IMR-90 (cell line): Measurements from ENCODE around the gene RPS6KA4. TPM values are rescaled to one million over a fixed set of nuclear protein-coding genes. Genes with fewer than 3 reads are reported as not detected.
A peak's percentile ranks its signal among the peaks of the same experiment; 100 is the strongest.

Experiments used
- ATAC-seq: fragments of 200-7000 bp; cut with Tn5 transposase; 2 replicates; pipeline ENCODE4 v1.9.1; 2020; ENCODE audit warnings: low read depth, mild to moderate bottlenecking, moderate library complexity
- BruUV-seq: library from RNA; stranded (reverse); fragments of 400-500 nt; replicated peaks from 2 replicates; lab custom pipeline; 2021; lab: Mats Ljungman, UMichigan
- CTCF ChIA-PET: fragments of 300-600 bp; formaldehyde crosslinking; extraction: SDS; loops from one replicate; lab custom pipeline; 2021; ENCODE audit warnings: antibody characterized with exemption; lab: Yijun Ruan, JAX
- POLR2A ChIA-PET: fragments of 300-600 bp; sonication (Branson Sonifier 250); formaldehyde crosslinking; loops from one replicate; lab custom pipeline; 2022; ENCODE audit warnings: antibody characterized with exemption; ENCODE audit not compliant: unreplicated experiment; lab: Charles Lee
- DNase-seq: peaks from one replicate; pipeline ENCODE4 v3.0.0; 2013
- H2AFZ ChIP-seq: replicated peaks from 2 replicates; pipeline ENCODE3; 2013; ENCODE audit warnings: low read length, mild to moderate bottlenecking; ENCODE audit not compliant: poor library complexity
- H2AK5ac ChIP-seq: 2 replicates; pipeline ENCODE4 v1.6.1; 2013; ENCODE audit warnings: low read depth, low read length, inconsistent platforms
- H2AK9ac ChIP-seq: replicated peaks from 2 replicates; pipeline ENCODE3; 2013; ENCODE audit warnings: mild to moderate bottlenecking, low read depth, low read length, moderate library complexity; ENCODE audit not compliant: poor library complexity
- H2BK120ac ChIP-seq: 2 replicates; pipeline ENCODE4 v1.6.1; 2013; ENCODE audit warnings: low read depth, low read length, inconsistent platforms
- H2BK15ac ChIP-seq: 3 replicates; pipeline ENCODE4 v1.6.1; 2013; ENCODE audit warnings: low read depth, low read length, inconsistent platforms
- H2BK20ac ChIP-seq: 2 replicates; pipeline ENCODE4 v1.6.1; 2013; ENCODE audit warnings: low read depth, mild to moderate bottlenecking, inconsistent platforms, low read length, moderate library complexity
- H2BK5ac ChIP-seq: 2 replicates; pipeline ENCODE4 v1.6.1; 2013; ENCODE audit warnings: mild to moderate bottlenecking, low read depth, low read length, inconsistent platforms; ENCODE audit not compliant: poor library complexity, severe bottlenecking
- H3K14ac ChIP-seq: replicated peaks from 2 replicates; pipeline ENCODE4 v1.6.1; 2013; ENCODE audit warnings: low read depth, low read length, inconsistent platforms
- H3K18ac ChIP-seq: 2 replicates; pipeline ENCODE4 v1.6.1; 2013; ENCODE audit warnings: low read depth, low read length, control low read depth
- H3K23ac ChIP-seq: 2 replicates; pipeline ENCODE4 v1.6.1; 2013; ENCODE audit warnings: low read depth, low read length, inconsistent platforms
- H3K27ac ChIP-seq: 2 replicates; pipeline ENCODE4 v1.5.1; 2013; ENCODE audit warnings: mild to moderate bottlenecking, control low read depth, low read length; ENCODE audit not compliant: insufficient read depth
- H3K27me3 ChIP-seq: 2 replicates; pipeline ENCODE4 v1.6.1; 2013; ENCODE audit warnings: low read length; ENCODE audit not compliant: control insufficient read depth, insufficient read depth
- H3K36me3 ChIP-seq: 2 replicates; pipeline ENCODE4 v1.6.1; 2013; ENCODE audit warnings: low read length, mixed read lengths; ENCODE audit not compliant: control insufficient read depth, insufficient read depth
- H3K4ac ChIP-seq: 2 replicates; pipeline ENCODE4 v1.6.1; 2013; ENCODE audit warnings: low read depth, low read length, inconsistent platforms
- H3K4me1 ChIP-seq: 2 replicates; pipeline ENCODE4 v1.6.1; 2013; ENCODE audit warnings: low read length, mixed read lengths; ENCODE audit not compliant: control insufficient read depth, insufficient read depth
- H3K4me2 ChIP-seq: 2 replicates; pipeline ENCODE4 v1.6.1; 2013; ENCODE audit warnings: low read depth, mild to moderate bottlenecking, control low read depth, low read length, moderate library complexity
- H3K4me3 ChIP-seq: 2 replicates; pipeline ENCODE4 v1.5.1; 2013; ENCODE audit warnings: low read depth, mild to moderate bottlenecking, control low read depth, low read length, moderate library complexity; ENCODE audit not compliant: insufficient read depth
- H3K56ac ChIP-seq: 2 replicates; pipeline ENCODE4 v1.6.1; 2013; ENCODE audit warnings: low read length, inconsistent platforms; ENCODE audit not compliant: insufficient read depth; ENCODE audit errors: extremely low read depth
- H3K79me1 ChIP-seq, 2 experiments: 2 replicates each; pipeline ENCODE4 v1.6.1; 2013; ENCODE audit warnings: low read length in 2 of 2, inconsistent platforms in 1 of 2, low read depth in 1 of 2
- H3K9ac ChIP-seq: 2 replicates; pipeline ENCODE4 v1.6.1; 2013; ENCODE audit warnings: low read depth, low read length, control low read depth
- H3K9me1 ChIP-seq: 2 replicates; pipeline ENCODE4 v1.6.1; 2013; ENCODE audit warnings: low read length, inconsistent platforms; ENCODE audit not compliant: insufficient read depth
- H3K9me3 ChIP-seq: 2 replicates; pipeline ENCODE4 v1.6.1; 2013; ENCODE audit warnings: low read length; ENCODE audit not compliant: control insufficient read depth, insufficient read depth
- H4K20me1 ChIP-seq: 2 replicates; pipeline ENCODE4 v1.6.1; 2013; ENCODE audit warnings: low read length, inconsistent platforms; ENCODE audit not compliant: insufficient read depth
- H4K5ac ChIP-seq: 2 replicates; pipeline ENCODE4 v1.6.1; 2013; ENCODE audit warnings: mild to moderate bottlenecking, low read depth, low read length, control low read depth
- H4K8ac ChIP-seq, 2 experiments: 2 replicates each; pipeline ENCODE4 v1.6.1; 2013; ENCODE audit warnings: low read depth in 2 of 2, low read length in 2 of 2, control low read depth in 1 of 2, inconsistent platforms in 1 of 2
- H4K91ac ChIP-seq: 2 replicates; pipeline ENCODE4 v1.6.1; 2013; ENCODE audit warnings: low read depth, low read length, inconsistent platforms; ENCODE audit not compliant: insufficient read depth
- BHLHE40 ChIP-seq: fragments of 150-350 bp; IDR thresholded peaks from 2 replicates; pipeline ENCODE4 v1.6.1; 2016; ENCODE audit warnings: mild to moderate bottlenecking, low read depth, low read length
- CEBPB ChIP-seq: IDR thresholded peaks from 2 replicates; pipeline ENCODE4 v1.6.1; 2012; ENCODE audit warnings: low read depth, low read length, improper control_type of control experiment
- CHD1 ChIP-seq: IDR thresholded peaks from 2 replicates; pipeline ENCODE4 v1.6.1; 2012; ENCODE audit warnings: low read depth, low read length, improper control_type of control experiment
- ELK1 ChIP-seq: fragments of 150-350 bp; IDR thresholded peaks from 2 replicates; pipeline ENCODE4 v1.6.1; 2016; ENCODE audit warnings: low read depth, mild to moderate bottlenecking, low read length, moderate library complexity, borderline replicate concordance
- FOS ChIP-seq: fragments of 150-350 bp; IDR thresholded peaks from 2 replicates; pipeline ENCODE4 v1.6.1; 2016; ENCODE audit warnings: low read depth, low read length
- MAFK ChIP-seq: IDR thresholded peaks from 2 replicates; pipeline ENCODE4 v1.6.1; 2012; ENCODE audit warnings: low read depth, low read length, improper control_type of control experiment
- MAZ ChIP-seq: IDR thresholded peaks from 2 replicates; pipeline ENCODE4 v1.6.1; 2012; ENCODE audit warnings: low read depth, mild to moderate bottlenecking, low read length, improper control_type of control experiment, moderate library complexity, borderline replicate concordance
- MXI1 ChIP-seq: IDR thresholded peaks from 2 replicates; pipeline ENCODE4 v1.6.1; 2012; ENCODE audit warnings: low read depth, mild to moderate bottlenecking, low read length, moderate library complexity, borderline replicate concordance
- NFE2L2 ChIP-seq: fragments of 150-350 bp; IDR thresholded peaks from 2 replicates; pipeline ENCODE4 v1.6.1; 2016; ENCODE audit warnings: low read depth, mild to moderate bottlenecking, low read length
- POLR2A ChIP-seq: IDR thresholded peaks from 2 replicates; pipeline ENCODE4 v1.6.1; 2012; ENCODE audit warnings: mild to moderate bottlenecking, low read depth, low read length
- RAD21 ChIP-seq: IDR thresholded peaks from 2 replicates; pipeline ENCODE4 v1.6.1; 2012; ENCODE audit warnings: low read length, improper control_type of control experiment
- SMC3 ChIP-seq: fragments of 150-350 bp; IDR thresholded peaks from 2 replicates; pipeline ENCODE4 v1.6.1; 2016; ENCODE audit warnings: low read depth, mild to moderate bottlenecking, antibody characterized with exemption, low read length, moderate library complexity
- WGBS, 2 experiments: methylation state at CpG; one replicate each; pipeline versions ENCODE4 v1.1.5 to v1.1.7; 2013; ENCODE audit warnings: missing lambda C conversion rate in 2 of 2; ENCODE audit not compliant: insufficient read length in 1 of 2; ENCODE audit errors: extremely low coverage in 2 of 2; 5-methylcytosine and 5-hydroxymethylcytosine counted together
- dilution Hi-C: fragments of 300-500 bp; cut with HindIII; formaldehyde crosslinking; loops from one replicate; pipeline ENCODE4 v1.14.3; 2018; ENCODE audit warnings: low sequenced_read_pairs; ENCODE audit not compliant: unreplicated experiment
- in situ Hi-C: fragments of 300-500 bp; cut with MboI; formaldehyde crosslinking; loops from 3 replicates; pipeline ENCODE4 v1.14.3; 2019; ENCODE audit warnings: low sequenced_read_pairs, inconsistent platforms, mixed read lengths
- intact Hi-C: fragments of 100-400 bp; cut with micrococcal nuclease; formaldehyde crosslinking; loops from 2 replicates; pipeline ENCODE4 v1.10.0; 2022
- polyA plus RNA-seq, 3 experiments: library from polyadenylated mRNA; depleted of rRNA; stranded (reverse); fragments of >200 nt; gene quantifications; 2 replicates each; pipeline ENCODE4 v1.2.3, GENCODE V29; 2012; ENCODE audit warnings: low replicate concordance in 1 of 3
- total RNA-seq: library from RNA; depleted of rRNA; stranded (reverse); fragments of >200 nt; gene quantifications from 2 replicates; pipeline ENCODE4 v1.2.3, GENCODE V29; 2012

The RPS6KA4 gene
- total and polyA plus RNA-seq, 2 of the 4 experiments (the other 2 are of a cell fraction): 38.8 to 52.9 TPM

- WGBS, 2 experiments: 47% methylated on average over 11 of the region's 14 CpGs; no CpG with 5 or more reads in 1 of the 2 experiments
- no peak for ATAC-seq
- Histone ChIP-seq H2BK5ac (no peak overlapping the region), H3K4me2 (no peak overlapping the region), H3K18ac (no peak overlapping the region), H2BK15ac (no peak overlapping the region), H3K27ac (no peak overlapping the region), H3K27me3 (peaks cover 2% of the 10 kb centered on the region; the same call in 1 of the 2 replicates), H3K4me1 (no peaks in the 10 kb centered on the region), H2AK9ac (no peak overlapping the region), H2BK120ac (no peak overlapping the region), H3K56ac (no peak overlapping the region), H4K91ac (no peak overlapping the region), H2AFZ (peak overlapping the region; percentile 10), H4K5ac (no peak overlapping the region), H3K23ac (no peak overlapping the region), H4K20me1 (no peaks in the 10 kb centered on the region), H2AK5ac (no peak overlapping the region), H4K8ac (no peak overlapping the region), H3K9ac (no peak overlapping the region), H3K4ac (no peak overlapping the region), H3K9me1 (no peaks in the 10 kb centered on the region), H2BK20ac (no peak overlapping the region), H3K14ac (no peak overlapping the region), H3K4me3 (no peak overlapping the region), H3K79me1 (no peaks in the 10 kb centered on the region), H3K36me3 (no peaks in the 10 kb centered on the region), H3K9me3 (no peaks in the 10 kb centered on the region)
- intact Hi-C loops: no loop called here
- no peak for DNase-seq
- no peak for TF ChIP-seq POLR2A
- TF ChIP-seq MAFK: no peak
- TF ChIP-seq RAD21: no peak
- TF ChIP-seq BHLHE40: no peak
- no peak for TF ChIP-seq MXI1
- no peak for TF ChIP-seq NFE2L2
- TF ChIP-seq FOS: no peak
- no peak for TF ChIP-seq CHD1
- no peak for TF ChIP-seq CEBPB
- TF ChIP-seq ELK1: no peak
- no peak for TF ChIP-seq SMC3
- no peak for TF ChIP-seq MAZ
- dilution Hi-C loops: no loop called here
- in situ Hi-C loops: no loop called here
- ChIA-PET CTCF (no interaction called here), POLR2A (no interaction called here)
- no TSS peak for BruUV-seq
Observed at GRCh38 chr11:64348383-64349024, 10.5 kb upstream of the RPS6KA4 start.
